ENCODE data around the gene PTPMT1. TPM values are rescaled to one million over a fixed set of nuclear protein-coding genes. Genes with fewer than 3 reads are reported as not detected.
A peak's percentile ranks its signal among the peaks of the same experiment; 100 is the strongest.

PTPMT1 gene
- total RNA-seq, 2 donors from 2014 or later, result 26.9 to 50.1 TPM

GRCh38 chr11:47592970-47593369 lies 27.6 kb downstream of the PTPMT1 start:
- peaks cover 14 to 17% of the 10 kb centered on the region in 2 donors for H3K27me3 ChIP-seq
- TF ChIP-seq, protein P1, sequence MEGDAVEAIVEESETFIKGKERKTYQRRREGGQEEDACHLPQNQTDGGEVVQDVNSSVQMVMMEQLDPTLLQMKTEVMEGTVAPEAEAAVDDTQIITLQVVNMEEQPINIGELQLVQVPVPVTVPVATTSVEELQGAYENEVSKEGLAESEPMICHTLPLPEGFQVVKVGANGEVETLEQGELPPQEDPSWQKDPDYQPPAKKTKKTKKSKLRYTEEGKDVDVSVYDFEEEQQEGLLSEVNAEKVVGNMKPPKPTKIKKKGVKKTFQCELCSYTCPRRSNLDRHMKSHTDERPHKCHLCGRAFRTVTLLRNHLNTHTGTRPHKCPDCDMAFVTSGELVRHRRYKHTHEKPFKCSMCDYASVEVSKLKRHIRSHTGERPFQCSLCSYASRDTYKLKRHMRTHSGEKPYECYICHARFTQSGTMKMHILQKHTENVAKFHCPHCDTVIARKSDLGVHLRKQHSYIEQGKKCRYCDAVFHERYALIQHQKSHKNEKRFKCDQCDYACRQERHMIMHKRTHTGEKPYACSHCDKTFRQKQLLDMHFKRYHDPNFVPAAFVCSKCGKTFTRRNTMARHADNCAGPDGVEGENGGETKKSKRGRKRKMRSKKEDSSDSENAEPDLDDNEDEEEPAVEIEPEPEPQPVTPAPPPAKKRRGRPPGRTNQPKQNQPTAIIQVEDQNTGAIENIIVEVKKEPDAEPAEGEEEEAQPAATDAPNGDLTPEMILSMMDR (IDR thresholded peaks at IDR 0.05), result no peak

GRCh38 chr11:47593492-47593933 lies 28.1 kb downstream of the PTPMT1 start:
- Histone ChIP-seq H3K4me1 (peaks cover 0 to 18% of the 10 kb centered on the region in 2 donors), H3K9me3 (no peaks in the 10 kb centered on the region), H3K27me3 (peaks cover 14 to 17% of the 10 kb centered on the region in 2 donors), H3K27ac (no peak overlapping the region), H3K4me3 (peak overlapping the region in 1 of 2 donors; percentile 30), H3K36me3 (no peaks in the 10 kb centered on the region)
- TF ChIP-seq, protein P1 (IDR thresholded peaks at IDR 0.05), result no peak
- no peak for DNase-seq (ENCODE audit: low spot score)

More at GRCh38 chr11:47592970-47593369, 27.6 kb downstream of the PTPMT1 start:
- Histone ChIP-seq H3K36me3 (no peaks in the 10 kb centered on the region), H3K4me3 (no peak overlapping the region), H3K4me1 (peaks cover 0 to 18% of the 10 kb centered on the region in 2 donors), H3K27ac (no peak overlapping the region), H3K9me3 (no peaks in the 10 kb centered on the region)
- no peak for DNase-seq (ENCODE audit: low spot score)

DNA sequence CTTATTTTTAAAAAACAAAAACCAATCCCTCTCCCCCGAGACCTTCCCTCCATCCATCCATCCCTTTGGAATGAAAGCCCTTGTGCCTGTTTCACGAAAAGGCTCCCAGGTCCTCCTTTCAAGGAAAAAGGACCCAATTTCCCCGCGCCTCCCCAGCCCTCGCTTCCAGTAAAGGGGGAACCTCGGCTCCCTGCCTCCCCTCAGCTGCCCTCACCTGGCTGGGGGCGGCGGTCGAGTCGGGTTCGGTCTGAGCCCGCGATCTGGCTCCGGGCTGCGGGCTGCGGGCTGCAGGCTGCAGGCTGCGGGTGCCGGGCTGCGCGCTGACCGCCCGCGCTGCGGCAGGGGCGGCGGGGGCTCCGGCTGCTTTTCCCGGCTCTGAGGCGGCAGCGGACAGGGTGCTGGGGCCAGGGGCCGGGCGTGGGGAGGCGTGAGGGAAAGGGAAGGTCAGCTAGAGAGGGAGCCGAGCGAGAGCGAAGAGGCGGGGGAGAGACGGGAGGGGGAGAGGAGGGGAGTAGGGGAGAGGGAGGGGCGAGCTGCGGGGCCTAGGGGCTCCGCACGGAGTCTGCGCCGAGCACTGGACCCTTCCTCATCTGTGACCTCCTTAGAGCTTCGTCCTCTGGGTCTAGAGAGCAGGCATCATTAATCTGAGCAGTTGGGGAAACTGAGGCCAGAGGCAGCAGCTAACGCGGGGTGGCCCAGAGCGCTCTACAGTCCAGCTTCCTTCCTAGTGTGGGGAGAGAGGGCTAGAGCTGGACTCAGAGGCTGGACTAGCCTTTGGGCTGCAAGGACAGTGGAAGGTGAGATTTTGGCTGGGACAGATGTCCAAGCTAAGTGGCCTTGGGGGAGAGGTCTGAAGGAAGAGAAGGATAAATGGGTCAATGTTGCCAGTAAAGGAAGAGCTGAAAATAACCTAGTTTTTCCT lies 28.8 kb downstream of the PTPMT1 start, which contains the start of gene C1QTNF4:
Gene C1QTNF4 (minus strand): TSS at position 478 of the 922 bp plus-strand sequence. CDS start 3,601 bp downstream, outside the sequence.
- TF ChIP-seq, protein P1 (IDR thresholded peaks at IDR 0.05), result no peak
- no peaks in the 10 kb centered on the region for H3K9me3 ChIP-seq
- peaks cover 14 to 17% of the 10 kb centered on the region in 2 donors for H3K27me3 ChIP-seq
- H3K36me3 ChIP-seq, result no peaks in the 10 kb centered on the region
- H3K4me1 ChIP-seq, result peaks cover 0 to 18% of the 10 kb centered on the region in 2 donors
- H3K4me3 ChIP-seq, result peak within 1 kb of the TSS in 1 of 2 donors; percentile 30
- no peak for DNase-seq (ENCODE audit: low spot score)
- H3K27ac ChIP-seq, result no peak within 1 kb of the TSS

- Histone ChIP-seq H3K36me3 (no peaks in the 10 kb centered on the region), H3K9me3 (no peaks in the 10 kb centered on the region), H3K27ac (no peak overlapping the region), H3K4me1 (peaks cover 0 to 18% of the 10 kb centered on the region in 2 donors), H3K4me3 (no peak overlapping the region), H3K27me3 (peaks cover 14 to 17% of the 10 kb centered on the region in 2 donors)
- TF ChIP-seq, protein P1 (IDR thresholded peaks at IDR 0.05), result no peak
- DNase-seq (ENCODE audit: low spot score), result no peak
Observed at GRCh38 chr11:47595029-47595428, 29.6 kb downstream of the PTPMT1 start.

GRCh38 chr11:47595967-47596366 lies 30.6 kb downstream of the PTPMT1 start:
- H3K36me3 ChIP-seq, result no peaks in the 10 kb centered on the region
- peaks cover 0 to 18% of the 10 kb centered on the region in 2 donors for H3K4me1 ChIP-seq
- H3K27ac ChIP-seq, result no peak overlapping the region
- H3K27me3 ChIP-seq, result peaks cover 10 to 13% of the 10 kb centered on the region in 2 donors
- no peak overlapping the region for H3K4me3 ChIP-seq
- no peak for DNase-seq (ENCODE audit: low spot score)
- H3K9me3 ChIP-seq, result no peaks in the 10 kb centered on the region
- TF ChIP-seq, protein P1 (IDR thresholded peaks at IDR 0.05), result no peak
